HG02981 (cell line): ENCODE data around the gene PTPN21.

ENCODE experiments used
- ATAC-seq: cut with Tn5 transposase; IDR thresholded peaks from one replicate; pipeline ENCODE4 v1.9.1; 2021; ENCODE audit warnings: mild to moderate bottlenecking, moderate library complexity; ENCODE audit not compliant: unreplicated experiment

The PTPN21 gene

GRCh38 chr14:88507208-88507607 lies 47.6 kb downstream of the PTPN21 start:
- no peak for ATAC-seq

GRCh38 chr14:88505621-88506020 lies 49.2 kb downstream of the PTPN21 start:
- no peak for ATAC-seq

GRCh38 chr14:88504602-88505001 lies 50.2 kb downstream of the PTPN21 start:
- ATAC-seq = no peak

- ATAC-seq = no peak
These were observed 50.9 kb downstream of the PTPN21 start for GRCh38 chr14:88503754-88504406.

- ATAC-seq = no peak
These were observed 52.1 kb downstream of the PTPN21 start for GRCh38 chr14:88502740-88503139.

- no peak for ATAC-seq
These were observed 54.2 kb downstream of the PTPN21 start for GRCh38 chr14:88500611-88501010.

GRCh38 chr14:88499225-88499624 lies 55.6 kb downstream of the PTPN21 start:
- no peak for ATAC-seq

GRCh38 chr14:88496414-88496813 lies 58.4 kb downstream of the PTPN21 start:
- ATAC-seq = no peak

- no peak for ATAC-seq
These were observed 61.2 kb downstream of the PTPN21 start for GRCh38 chr14:88493392-88494185.

GRCh38 chr14:88492272-88493089 lies 62.3 kb downstream of the PTPN21 start:
- ATAC-seq = peak; percentile 89

GRCh38 chr14:88490168-88490567 lies 64.6 kb downstream of the PTPN21 start:
- no peak for ATAC-seq

GRCh38 chr14:88488897-88489296 lies 65.9 kb downstream of the PTPN21 start:
- ATAC-seq = no peak

GRCh38 chr14:88488081-88488480 lies 66.7 kb downstream of the PTPN21 start:
- ATAC-seq = no peak

- ATAC-seq = no peak
These were observed 72.3 kb downstream of the PTPN21 start for GRCh38 chr14:88482524-88482923.

GRCh38 chr14:88481794-88482193 lies 73.0 kb downstream of the PTPN21 start:
- ATAC-seq = no peak

- no peak for ATAC-seq
These were observed 73.7 kb downstream of the PTPN21 start for GRCh38 chr14:88481059-88481458.

- no peak for ATAC-seq
These were observed 75.2 kb downstream of the PTPN21 start for GRCh38 chr14:88479574-88479987.

- ATAC-seq = no peak
These were observed 75.9 kb downstream of the PTPN21 start for GRCh38 chr14:88478931-88479330.

- ATAC-seq = no peak
These were observed 77.1 kb downstream of the PTPN21 start for GRCh38 chr14:88477513-88478250.

- ATAC-seq = no peak
These were observed 78.0 kb downstream of the PTPN21 start for GRCh38 chr14:88476825-88477224.

GRCh38 chr14:88476214-88476774 lies 78.5 kb downstream of the PTPN21 start:
- no peak for ATAC-seq
